GM21528 (cell line): ENCODE measurements around the gene ZNF69.
"Not testable (repeated sequence)": the region's sequence is repeated elsewhere in the genome, so short reads cannot be mapped to it uniquely, and the experiment has no call there.

Experiments used
- ATAC-seq: cut with Tn5 transposase; IDR thresholded peaks from one replicate; pipeline ENCODE4 v1.9.1; 2021; ENCODE audit warnings: mild to moderate bottlenecking, moderate library complexity; ENCODE audit not compliant: unreplicated experiment, low FRiP score

Gene ZNF69

DNA sequence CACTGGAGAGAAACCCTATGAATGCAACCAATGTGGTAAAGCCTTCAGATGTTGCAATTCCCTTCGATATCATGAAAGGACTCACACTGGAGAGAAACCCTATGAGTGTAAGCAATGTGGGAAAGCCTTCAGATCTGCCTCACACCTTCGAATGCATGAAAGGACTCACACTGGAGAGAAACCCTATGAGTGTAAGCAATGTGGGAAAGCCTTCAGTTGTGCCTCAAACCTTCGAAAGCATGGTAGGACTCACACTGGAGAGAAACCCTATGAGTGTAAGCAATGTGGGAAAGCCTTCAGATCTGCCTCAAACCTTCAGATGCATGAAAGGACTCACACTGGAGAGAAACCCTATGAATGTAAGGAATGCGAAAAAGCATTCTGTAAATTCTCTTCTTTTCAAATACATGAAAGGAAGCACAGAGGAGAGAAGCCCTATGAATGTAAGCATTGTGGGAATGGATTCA is 62.1 kb downstream of the ZNF69 start:
- ATAC-seq, result not testable (repeated sequence)

DNA sequence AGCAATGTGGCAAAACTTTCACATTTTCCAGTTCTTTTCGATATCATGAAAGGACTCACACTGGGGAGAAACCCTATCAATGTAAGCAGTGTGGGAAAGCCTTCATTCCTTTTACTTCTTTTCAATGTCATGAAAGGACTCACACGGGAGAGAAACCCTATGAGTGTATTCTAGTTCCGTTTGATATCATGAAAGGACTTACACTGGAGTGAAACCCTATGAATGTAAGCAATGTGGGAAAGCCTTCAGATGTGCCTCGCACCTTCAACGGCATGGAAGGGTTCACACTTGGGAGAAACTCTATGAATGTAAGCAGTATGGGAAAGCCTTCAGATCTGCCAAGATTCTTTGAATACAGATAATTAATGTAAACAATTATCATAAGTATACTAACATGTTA is 62.7 kb downstream of the ZNF69 start:
- ATAC-seq, result no peak
